GM21786 (cell line): Measurements from ENCODE around the gene TMEM256.

Experiments used
- ATAC-seq: cut with Tn5 transposase; IDR thresholded peaks from one replicate; pipeline ENCODE4 v1.9.1; 2021; ENCODE audit not compliant: unreplicated experiment

Gene TMEM256

DNA sequence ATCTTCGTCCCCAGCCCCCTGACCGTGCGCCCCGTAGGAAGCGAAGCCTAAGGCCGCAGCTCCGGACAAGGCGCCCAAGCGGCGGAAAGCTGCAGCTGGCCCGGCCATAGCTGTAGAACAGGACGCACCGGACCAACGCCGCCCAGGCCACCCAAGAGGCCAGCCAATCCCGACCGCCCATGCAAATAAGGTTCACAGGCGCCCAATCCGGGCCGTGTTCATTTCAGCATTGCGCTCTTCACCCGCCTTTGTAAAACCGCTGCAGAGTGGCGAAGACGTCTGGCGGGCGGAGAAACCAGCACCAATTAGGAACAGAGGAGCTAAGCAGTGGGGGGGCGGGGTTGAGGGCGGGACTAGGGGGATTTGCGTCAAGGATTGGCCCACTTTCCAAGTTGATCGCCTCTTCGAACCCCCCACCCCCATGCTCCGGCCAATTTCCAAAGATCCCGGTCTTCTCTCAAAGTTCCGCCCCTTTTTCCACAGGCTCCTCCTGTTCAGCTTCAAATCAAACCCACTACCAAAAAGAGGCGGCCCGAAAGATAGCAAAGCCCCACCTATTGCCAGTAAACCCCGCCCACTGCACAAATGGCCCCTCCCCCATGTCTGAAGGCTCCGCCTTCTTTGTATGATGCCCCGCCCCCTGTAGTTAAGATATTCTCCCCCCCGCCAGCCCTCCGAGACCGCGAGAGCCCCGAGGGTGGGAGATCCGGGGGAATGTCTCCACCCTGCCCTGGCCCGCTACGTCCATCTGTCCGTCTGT is at the start of gene TMEM256:
Gene TMEM256, minus strand, starts transcription at position 121 of the 760 bp plus-strand sequence. Its CDS starts 13 bp downstream, at position 108.
- ATAC-seq, result peak; percentile 94

DNA sequence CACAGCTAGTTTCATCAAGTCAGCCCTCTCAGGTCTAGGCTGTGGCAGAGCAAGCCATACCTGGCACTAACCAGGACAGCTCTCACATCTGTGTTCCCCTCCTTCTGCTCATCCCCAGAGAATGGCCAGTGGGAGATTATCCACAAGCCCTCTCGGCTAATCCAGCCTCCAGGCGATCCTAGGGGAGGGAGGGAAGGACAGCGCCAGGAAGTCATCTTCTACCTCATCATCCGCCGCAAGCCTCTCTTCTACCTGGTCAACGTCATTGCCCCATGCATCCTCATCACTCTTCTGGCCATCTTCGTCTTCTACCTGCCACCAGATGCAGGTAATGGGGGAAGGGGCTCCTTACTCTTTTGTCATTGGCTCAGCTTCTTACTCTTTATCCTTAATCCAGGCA is 44.6 kb upstream of the TMEM256 start:
- no peak for ATAC-seq

DNA sequence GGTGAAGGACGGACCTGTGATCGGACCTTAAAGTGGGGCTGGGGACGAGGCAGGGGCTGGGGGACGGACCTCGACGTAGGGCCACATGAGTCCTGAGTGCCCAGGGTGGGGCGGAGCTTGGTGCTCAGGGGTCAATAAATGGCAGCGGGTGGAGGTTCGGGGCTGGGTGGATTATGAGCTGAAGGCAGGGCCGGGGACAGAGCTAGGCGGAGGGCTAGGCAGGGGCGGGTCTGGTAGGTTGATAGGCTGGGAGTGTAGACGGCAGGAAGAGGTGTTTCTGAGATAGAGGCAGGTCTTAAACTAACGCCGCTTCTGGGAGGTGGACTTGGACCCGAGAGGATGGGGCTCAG is 41.7 kb upstream of the TMEM256 start:
- ATAC-seq, result no peak

DNA sequence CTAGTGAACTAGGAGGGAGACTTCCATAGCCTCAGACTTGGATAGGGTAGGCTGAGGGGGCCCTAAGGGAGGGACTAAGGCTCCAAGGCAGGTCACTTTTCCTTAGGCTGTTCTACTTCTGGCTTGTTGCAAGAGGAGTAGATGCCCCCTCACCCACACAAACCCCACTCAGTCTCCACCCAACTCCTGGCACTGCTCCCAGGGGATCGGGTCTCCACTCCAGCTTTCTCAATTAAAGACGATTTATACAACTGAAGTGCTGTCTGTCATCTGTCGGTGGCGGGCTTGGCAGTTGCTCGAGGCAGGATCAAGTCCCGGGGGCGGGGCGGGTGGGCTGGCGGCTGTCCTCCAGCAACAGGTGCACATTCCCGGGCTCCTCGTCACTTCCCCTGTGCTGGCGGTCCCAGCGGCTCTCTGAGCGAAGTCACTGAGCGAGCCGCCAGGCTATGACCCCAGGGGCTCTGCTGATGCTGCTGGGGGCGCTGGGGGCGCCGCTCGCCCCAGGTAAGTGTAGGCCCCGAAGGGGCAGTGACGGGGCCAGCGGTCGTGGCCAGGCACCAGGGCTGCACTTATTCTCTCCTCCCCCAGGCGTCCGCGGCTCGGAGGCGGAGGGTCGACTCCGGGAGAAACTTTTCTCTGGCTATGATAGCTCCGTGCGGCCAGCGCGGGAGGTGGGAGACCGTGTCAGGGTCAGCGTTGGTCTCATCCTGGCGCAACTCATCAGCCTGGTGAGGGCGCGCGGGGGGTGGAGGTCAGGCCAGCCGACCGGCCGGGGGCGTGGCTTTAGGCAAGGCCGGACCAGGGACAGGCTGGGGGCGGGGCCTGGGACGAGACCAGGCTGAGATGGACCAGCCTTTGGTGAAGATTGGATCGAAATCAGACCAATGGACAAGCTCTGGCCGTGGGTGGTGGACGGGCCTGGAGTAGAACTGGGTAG is 41.1 kb upstream of the TMEM256 start, which contains the start of gene CHRNB1:
Gene CHRNB1, plus strand, starts transcription at position 380 of the 937 bp plus-strand sequence. Its CDS starts 67 bp downstream, at position 447.
- ATAC-seq, result no peak

DNA sequence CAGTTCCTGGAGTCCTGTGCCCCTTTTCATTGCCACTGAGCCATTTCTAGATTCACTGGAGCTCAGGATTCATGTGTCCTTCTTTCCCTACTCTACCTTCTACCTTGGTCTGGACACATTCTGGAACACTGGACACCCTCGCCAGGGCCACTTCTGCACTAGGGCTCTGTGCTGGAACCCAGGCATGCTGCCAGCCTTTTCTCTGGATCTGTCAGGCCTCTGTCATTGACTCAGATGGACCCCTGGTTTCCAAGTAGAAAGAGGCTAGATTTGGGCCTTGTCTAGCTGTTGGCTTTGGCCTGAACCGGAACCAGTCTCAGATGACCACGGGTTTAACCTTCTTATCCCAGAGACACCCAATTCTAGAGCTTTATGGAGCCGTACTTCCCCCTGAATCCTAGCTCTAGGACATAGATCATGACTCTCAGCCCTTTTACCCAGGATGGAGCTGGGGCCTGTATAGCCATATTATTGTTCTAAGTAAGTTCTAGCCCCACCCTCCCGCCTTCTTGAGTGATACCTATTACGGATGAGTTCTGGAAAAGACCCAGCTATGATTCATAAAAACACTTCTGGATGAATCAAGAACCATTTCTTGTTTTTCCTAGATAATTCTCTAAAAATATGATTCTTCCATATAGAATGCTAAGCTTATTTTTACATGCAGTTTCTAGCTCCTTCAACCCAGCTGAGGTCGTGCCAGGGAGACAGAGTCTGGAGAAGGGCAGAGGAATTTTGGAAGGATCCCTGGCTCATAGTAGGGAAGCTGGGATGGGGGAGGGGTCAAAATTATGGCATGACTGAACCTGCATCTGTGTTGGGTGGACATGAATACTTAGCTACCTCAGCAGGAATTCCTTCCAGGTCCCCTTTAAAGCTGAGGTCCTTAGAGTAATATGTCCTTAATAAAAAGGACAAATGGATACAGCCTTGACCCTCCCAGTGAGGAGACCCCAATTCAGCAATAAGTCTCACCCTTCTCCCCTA is 39.9 kb upstream of the TMEM256 start:
- no peak for ATAC-seq

DNA sequence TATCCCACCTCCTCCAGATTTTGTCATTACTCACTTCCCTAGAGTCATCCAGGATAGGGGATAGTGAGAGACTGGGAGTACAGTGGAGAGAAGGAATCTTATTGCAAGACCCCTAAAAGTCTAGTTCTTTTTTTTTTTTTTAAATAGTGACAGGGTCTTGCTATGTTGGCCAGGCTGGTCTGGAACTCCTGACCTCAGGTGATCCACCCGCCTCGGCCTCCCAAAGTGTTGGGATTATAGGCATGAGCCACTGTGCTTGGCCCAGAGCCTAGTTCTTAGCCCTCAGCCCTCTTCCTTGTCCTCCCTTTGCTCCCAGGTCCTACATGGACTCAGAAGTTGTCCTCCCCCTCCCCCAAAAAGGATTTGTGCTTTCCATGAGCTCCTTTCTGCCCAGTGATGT is 38.2 kb upstream of the TMEM256 start:
- no peak for ATAC-seq

DNA sequence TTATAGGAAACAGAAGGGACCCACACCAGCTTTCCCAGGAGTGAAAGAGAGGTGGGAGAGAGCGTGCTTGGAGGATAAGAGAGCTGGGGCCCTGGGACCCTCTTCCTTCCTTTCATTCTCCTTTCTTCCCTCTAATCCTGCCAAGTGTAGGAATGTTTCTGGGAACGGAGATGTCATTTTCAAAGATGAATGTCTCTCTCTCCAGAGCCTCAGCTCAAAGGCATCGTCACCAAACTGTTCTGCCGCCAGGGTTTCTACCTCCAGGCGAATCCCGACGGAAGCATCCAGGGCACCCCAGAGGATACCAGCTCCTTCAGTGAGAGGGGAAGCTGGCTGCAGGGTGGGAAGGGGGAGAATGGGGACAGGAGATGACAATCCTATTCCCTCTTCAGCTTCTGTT is 37.4 kb upstream of the TMEM256 start:
- ATAC-seq, result no peak

DNA sequence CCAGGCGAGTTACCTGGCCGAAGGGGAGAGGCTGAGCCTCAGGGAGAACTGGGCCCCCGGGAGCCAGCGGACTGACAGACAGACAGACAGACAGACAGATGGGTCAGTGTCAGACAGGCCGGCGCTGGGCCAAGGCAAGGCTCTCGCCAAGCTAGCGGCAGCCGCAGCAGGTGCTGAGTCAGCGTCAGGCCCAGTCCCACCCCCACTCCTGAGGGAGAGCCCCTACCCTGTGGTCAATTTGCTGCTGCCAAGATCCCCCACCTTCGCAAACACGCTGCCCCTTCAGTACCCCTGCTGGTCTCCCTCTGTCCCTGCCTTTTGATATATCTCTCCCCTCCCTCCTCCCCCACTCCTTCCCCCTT is 36.9 kb upstream of the TMEM256 start:
- ATAC-seq, result no peak

DNA sequence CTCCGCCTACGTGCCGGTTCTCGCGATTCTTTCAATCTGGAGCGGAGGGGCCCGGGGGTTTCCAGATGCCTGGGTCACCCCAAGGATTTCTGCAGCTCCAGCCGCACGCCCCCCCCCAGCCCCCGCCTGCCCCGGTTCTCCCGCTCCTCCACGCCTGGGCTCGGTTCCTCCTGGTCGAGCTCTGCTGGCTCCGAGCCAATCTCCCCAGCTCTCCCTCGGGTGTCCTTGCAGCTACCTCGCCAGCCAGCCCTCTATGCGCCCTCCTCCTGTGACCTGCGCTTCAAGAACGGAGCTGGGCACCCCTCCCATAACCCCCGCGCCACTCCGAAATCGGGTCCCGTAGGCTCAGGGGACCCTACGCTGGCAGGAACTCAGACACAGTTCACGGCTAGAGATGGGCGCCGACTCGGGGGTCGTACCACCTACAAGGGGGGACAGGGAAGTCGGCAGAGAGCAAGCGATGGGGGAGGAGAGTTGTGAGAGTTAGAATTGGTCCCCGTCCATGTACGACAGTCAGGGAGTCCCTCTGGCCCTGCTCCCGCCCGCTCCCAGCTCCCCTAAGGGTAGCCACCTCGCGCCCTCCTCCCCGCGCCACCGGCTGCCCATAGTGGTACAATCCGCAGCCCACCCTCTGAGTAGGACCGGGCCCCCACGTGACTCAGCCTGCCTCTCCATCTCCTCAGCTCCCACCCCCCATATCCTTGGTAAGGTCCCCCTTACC is 36.4 kb upstream of the TMEM256 start:
- ATAC-seq, result no peak

DNA sequence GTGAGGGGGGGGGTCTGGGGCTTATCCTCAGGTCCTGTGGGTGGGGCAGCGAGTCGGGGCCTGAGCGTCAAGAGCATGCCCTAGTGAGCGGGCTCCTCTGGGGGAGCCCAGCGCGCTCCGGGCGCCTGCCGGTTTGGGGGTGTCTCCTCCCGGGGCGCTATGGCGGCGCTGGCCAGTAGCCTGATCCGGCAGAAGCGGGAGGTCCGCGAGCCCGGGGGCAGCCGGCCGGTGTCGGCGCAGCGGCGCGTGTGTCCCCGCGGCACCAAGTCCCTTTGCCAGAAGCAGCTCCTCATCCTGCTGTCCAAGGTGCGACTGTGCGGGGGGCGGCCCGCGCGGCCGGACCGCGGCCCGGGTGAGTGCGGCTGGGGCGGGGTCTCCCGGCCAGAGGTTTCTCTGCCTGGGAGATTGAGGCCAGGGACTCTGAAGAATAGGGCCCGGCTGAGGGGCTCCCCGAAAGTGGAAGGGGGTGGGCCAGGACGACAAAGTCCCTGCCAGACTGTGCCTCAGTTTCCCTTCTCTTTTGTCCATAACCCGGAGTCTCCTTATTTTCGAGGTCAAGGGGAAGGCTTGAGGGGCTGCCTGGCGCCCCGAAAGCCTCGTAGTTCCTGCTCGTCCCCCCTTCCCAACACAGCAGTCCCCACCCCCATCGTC is 35.7 kb upstream of the TMEM256 start, which contains the start of gene FGF11:
Gene FGF11, plus strand, starts transcription at position 51 of the 651 bp plus-strand sequence. Its CDS starts 109 bp downstream, at position 160.
- ATAC-seq, result no peak

DNA sequence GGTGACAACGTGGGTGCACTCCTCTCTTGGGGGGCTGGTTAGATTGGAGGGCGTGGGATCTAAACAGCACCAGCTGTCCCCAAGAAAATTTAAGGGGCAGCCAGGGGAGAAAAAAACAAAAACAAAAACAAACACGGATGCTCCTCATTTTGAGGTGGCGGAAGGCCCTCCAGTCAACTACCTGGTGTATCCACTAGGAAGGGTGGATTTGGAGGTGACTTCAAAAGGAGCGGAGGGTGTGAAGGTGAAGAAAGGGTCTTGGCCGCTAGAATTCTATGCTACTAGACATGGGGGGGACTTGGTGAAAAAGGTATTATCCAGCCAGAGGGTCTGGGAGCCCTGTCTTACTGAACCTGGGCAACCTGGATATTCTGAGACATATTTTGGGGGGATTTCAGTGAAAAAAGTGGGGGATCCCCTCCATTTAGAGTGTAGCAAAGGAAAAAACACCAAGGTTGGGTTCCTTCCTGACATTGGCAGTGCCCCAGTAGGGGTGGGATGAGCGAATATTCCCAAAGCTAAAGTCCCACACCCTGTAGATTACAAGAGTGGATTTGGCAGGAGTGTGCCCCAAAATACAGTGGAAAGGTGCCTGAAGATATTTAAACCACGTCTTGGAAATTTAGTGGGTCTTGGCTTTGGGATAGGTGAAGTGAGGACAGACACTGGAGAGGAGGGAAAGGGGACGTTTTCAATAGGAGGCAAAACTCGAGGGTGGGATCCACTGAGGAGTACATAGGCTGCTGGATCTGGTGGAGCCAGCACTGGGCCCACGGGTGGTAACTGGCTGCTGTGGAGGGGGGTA is 35.0 kb upstream of the TMEM256 start:
- no peak for ATAC-seq

DNA sequence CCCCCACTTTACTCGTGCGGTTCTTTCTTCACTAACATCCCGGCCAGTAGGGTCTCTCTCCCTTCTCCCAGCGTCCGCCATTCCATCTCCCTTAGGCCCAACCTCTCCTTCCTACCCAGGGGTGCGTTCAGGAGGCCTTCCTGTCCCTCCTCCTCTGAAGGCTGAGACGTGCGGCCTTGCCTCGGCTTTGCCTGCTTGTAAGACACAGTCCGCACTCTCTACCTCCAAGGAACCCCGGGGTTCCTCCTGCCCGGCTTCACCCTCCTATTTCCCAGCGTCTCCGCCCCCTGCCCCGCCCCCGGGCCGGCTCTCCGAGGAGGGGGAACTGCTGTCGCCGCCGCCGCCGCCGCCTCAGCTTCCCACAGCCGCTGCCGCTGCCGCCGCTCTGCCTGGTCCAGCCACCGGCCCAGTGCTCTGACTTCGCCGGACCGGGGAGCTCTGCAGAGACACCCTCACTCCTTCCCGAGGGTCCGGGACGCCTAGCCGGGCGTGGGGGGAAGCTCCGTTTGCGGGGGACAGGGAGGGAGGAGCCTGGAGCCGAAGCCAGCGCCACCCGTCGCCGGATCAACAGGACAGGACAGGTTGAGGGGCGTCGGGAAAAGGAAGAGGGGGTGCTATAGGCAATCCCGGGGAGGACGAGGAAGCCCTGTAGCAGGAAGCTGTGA is 34.2 kb upstream of the TMEM256 start:
- ATAC-seq, result no peak

DNA sequence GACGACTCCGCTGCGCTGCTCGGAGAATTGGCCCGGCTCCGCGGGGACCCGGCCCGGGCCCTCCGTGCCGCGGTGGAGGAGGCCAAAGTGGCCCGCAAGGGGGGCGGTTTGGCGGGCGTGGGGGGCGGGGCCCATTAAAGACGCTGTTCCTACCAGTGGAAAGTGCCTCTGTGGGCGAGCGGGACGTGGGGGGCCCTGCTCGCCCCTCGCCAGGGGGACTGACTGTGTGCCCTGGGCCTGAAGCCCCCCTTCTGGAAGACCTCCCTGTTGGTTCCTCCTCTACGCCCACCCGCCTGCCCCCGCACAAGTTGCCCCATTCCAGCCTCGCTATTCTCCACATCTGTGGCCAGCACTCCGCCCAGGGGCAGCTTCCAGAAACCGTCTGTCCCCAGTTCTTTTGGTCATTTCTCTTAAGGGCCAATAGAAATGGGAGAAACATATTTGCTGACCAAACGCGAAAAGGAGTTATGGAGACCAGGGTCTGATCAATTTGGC is 33.5 kb upstream of the TMEM256 start:
- ATAC-seq, result no peak

DNA sequence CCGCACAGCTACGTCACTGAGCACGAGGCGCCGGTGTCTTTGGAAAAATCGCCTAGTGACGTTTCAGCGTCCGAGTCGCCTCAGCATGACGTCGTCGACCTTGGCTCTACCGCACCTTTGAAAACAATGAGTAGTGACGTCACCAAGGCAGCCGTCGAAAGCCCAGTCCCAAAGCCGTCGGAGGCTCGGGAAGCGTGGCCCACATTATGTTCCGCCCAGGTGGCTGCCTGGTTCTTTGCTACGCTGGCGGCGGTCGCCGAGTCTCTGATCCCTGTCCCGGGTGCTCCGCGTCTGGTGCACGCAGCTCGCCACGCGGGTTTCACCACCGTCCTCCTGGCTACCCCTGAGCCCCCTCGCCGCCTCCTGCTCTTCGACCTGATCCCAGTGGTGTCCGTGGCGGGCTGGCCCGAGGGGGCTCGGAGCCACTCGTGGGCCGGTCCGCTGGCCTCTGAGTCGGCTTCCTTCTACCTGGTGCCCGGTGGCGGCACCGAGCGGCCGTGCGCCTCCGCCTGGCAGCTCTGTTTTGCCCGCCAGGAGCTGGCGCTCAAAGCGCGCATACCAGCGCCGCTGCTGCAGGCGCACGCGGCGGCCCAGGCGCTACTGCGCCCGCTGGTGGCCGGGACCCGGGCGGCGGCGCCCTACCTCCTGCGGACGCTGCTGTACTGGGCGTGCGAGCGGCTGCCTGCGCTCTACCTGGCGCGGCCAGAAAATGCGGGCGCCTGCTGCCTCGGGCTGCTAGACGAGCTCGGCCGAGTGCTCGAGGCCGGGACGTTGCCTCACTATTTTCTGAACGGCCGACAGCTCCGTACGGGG is 32.9 kb upstream of the TMEM256 start:
- no peak for ATAC-seq

DNA sequence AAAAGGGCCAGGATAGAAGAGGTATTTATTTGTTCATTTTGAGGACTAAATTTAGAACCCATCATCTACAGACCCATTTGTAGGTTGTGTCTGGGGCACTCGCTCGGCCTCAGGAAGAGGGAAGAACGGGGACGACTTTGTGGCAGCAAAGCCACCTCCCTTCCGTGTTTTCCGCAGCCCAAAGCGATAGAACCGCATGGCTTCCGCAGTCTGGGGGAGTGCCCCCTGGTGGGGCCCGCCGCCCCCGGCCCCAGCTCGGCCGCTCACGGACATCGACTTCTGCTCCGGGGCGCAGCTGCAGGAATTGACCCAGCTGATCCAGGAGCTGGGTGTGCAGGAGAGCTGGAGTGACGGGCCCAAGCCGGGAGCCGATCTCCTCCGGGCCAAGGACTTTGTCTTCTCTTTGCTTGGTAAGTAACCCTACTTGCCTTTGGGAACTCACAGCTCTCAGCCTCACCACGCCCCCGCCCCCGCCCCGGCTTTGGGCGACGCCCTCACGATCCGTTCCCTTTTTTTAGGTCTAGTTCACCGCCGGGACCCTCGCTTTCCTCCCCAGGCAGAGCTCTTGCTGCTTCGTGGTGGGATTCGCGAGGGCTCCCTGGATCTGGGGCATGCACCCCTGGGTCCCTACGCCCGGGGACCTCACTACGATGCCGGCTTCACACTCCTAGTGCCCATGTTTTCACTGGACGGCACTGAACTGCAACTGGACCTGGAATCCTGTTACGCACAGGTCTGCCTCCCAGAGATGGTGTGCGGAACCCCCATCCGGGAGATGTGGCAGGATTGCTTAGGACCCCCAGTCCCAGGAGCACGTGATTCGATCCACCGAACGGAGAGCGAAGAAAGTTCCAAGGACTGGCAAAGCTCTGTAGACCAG is 32.0 kb upstream of the TMEM256 start:
- ATAC-seq, result peak; percentile 5

DNA sequence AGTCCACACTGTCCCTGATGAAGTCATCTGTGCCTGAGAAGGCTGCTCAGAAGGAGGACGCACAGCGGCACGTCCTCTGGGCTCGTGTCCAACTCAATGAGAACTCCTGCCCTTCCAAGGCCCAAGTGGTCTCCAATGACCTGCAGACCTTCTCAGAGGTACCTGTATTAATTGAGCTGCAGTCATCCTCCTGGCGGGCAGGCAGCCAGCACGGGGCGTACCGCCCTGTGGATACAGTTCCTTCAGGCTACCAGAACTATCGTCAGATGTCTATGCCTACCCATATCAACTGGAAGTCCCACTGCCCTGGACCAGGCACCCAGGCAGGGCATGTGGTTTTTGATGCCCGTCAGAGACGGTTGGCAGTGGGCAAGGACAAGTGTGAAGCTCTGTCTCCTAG is 28.4 kb upstream of the TMEM256 start:
- ATAC-seq, result no peak
